ENCODE data around the gene WIZ. TPM values are rescaled to one million over a fixed set of nuclear protein-coding genes. Genes with fewer than 3 reads are reported as not detected.

WIZ gene
- total RNA-seq, 1 donor from 2014 or later: 42.7 TPM

DNA sequence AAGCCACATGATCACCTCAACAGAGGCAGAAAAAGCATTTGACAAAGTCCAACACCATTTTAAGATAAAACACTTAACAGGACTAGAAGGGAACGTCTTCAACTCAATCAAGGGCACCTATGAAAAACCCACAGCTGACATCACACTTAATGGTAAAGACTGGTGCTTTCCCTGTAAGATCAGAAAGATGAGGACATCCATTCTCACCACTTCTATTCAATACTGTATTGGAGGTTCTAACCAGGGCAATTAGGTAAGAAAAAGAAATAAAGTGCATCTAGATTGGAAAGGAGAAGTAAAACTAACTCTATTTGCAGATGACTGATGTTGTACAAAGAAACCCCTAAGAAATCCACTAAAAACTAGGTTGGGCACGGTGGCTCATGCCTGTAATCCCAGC, 58.9 kb downstream of the WIZ start:
- no peak overlapping the region for H3K4me3 ChIP-seq (ENCODE audit: low read depth, low read length)
- DNase-seq (ENCODE audit: low read depth): no peak
- peaks cover 1% of the 10 kb centered on the region for H3K36me3 ChIP-seq (ENCODE audit: control insufficient read depth, insufficient read depth, low read length)
- H3K27me3 ChIP-seq (ENCODE audit: control insufficient read depth, insufficient read depth, low read length): no peaks in the 10 kb centered on the region
- TF ChIP-seq, protein P1, sequence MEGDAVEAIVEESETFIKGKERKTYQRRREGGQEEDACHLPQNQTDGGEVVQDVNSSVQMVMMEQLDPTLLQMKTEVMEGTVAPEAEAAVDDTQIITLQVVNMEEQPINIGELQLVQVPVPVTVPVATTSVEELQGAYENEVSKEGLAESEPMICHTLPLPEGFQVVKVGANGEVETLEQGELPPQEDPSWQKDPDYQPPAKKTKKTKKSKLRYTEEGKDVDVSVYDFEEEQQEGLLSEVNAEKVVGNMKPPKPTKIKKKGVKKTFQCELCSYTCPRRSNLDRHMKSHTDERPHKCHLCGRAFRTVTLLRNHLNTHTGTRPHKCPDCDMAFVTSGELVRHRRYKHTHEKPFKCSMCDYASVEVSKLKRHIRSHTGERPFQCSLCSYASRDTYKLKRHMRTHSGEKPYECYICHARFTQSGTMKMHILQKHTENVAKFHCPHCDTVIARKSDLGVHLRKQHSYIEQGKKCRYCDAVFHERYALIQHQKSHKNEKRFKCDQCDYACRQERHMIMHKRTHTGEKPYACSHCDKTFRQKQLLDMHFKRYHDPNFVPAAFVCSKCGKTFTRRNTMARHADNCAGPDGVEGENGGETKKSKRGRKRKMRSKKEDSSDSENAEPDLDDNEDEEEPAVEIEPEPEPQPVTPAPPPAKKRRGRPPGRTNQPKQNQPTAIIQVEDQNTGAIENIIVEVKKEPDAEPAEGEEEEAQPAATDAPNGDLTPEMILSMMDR (IDR thresholded peaks at IDR 0.05; ENCODE audit: insufficient read depth, low read length, poor library complexity, severe bottlenecking): no peak

DNA sequence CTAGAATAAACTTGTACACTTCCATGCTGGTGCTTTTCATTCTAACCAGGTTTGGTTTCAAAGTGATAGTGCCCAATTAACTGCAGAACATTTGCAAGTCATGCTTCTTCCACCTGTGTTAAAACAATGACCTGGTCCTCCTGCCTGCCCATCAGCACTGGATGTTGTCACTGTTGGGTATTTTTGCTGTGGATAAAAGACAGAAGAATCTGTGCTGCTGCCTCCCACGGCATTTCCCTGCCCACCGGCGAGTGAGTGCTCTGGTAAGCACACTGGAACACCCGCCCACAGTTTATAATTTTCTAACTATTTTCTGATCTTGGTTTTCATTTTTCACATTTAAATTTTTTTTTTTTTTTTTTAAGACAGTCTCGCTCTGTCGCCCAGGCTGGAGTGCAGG, 67.9 kb downstream of the WIZ start:
- no peak overlapping the region for H3K4me3 ChIP-seq (ENCODE audit: low read depth, low read length)
- TF ChIP-seq, protein P1 (IDR thresholded peaks at IDR 0.05; ENCODE audit: insufficient read depth, low read length, poor library complexity, severe bottlenecking): no peak
- H3K36me3 ChIP-seq (ENCODE audit: control insufficient read depth, insufficient read depth, low read length): peaks cover 1% of the 10 kb centered on the region
- no peaks in the 10 kb centered on the region for H3K27me3 ChIP-seq (ENCODE audit: control insufficient read depth, insufficient read depth, low read length)
- DNase-seq (ENCODE audit: low read depth): no peak

DNA sequence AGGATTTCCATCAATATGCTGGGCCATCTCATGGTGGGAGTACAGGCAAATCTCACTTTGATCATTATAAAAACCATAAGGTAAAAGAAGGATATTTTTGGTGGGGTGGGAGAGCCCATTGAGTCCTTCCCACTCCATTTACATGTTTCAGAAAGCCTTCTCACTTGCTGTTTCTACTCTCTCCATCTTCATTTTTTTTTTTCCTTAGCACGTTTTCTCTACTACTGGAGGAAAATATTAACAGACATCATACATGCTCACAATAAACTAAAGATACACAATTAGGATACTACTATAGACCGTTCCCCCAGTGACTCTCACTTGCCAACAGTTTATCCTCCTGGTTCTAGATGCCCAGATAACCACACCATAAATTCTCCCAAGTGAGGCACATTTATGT, 68.3 kb downstream of the WIZ start:
- Histone ChIP-seq H3K27me3 (ENCODE audit: control insufficient read depth, insufficient read depth, low read length) (no peaks in the 10 kb centered on the region), H3K36me3 (ENCODE audit: control insufficient read depth, insufficient read depth, low read length) (peaks cover 1% of the 10 kb centered on the region), H3K4me3 (ENCODE audit: low read depth, low read length) (no peak overlapping the region)
- TF ChIP-seq, protein P1 (IDR thresholded peaks at IDR 0.05; ENCODE audit: insufficient read depth, low read length, poor library complexity, severe bottlenecking): no peak
- no peak for DNase-seq (ENCODE audit: low read depth)

DNA sequence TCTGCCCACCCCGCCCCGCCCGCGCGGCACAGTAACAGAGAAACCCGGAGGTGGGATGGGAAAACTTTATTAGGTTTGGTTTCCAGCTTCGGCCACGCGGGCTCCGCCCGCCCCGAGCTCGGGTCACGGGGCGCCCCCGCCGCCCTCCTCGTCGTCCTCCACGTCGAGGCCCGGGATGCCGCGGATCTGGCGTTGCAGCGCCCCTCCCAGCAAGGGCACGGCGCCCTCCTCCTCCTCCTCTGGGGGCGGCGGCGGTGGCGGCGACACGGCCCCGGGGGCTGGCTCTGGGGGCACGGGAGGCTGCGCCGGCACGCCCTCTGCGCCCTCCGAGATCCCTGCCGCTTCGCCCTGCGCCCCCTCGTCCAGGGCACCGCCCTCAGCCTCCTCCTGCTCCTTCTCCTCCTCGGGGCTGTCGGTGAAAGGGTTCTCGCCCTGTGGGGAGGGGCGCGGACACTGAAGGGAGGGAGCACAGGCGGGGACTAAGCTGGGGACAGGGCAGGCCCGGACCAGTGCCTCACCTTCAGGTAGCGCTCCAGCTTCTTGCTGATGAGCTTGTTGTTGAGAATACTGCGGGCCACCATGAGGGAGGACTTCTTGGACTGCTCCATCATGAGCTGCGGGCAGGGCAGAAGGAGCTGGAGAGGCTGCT, 69.6 kb downstream of the WIZ start:
- Histone ChIP-seq H3K27me3 (ENCODE audit: control insufficient read depth, insufficient read depth, low read length) (no peaks in the 10 kb centered on the region), H3K4me3 (ENCODE audit: low read depth, low read length) (peak overlapping the region; percentile 55), H3K36me3 (ENCODE audit: control insufficient read depth, insufficient read depth, low read length) (peaks cover 1% of the 10 kb centered on the region)
- TF ChIP-seq, protein P1 (IDR thresholded peaks at IDR 0.05; ENCODE audit: insufficient read depth, low read length, poor library complexity, severe bottlenecking): no peak
- DNase-seq (ENCODE audit: low read depth): no peak

DNA sequence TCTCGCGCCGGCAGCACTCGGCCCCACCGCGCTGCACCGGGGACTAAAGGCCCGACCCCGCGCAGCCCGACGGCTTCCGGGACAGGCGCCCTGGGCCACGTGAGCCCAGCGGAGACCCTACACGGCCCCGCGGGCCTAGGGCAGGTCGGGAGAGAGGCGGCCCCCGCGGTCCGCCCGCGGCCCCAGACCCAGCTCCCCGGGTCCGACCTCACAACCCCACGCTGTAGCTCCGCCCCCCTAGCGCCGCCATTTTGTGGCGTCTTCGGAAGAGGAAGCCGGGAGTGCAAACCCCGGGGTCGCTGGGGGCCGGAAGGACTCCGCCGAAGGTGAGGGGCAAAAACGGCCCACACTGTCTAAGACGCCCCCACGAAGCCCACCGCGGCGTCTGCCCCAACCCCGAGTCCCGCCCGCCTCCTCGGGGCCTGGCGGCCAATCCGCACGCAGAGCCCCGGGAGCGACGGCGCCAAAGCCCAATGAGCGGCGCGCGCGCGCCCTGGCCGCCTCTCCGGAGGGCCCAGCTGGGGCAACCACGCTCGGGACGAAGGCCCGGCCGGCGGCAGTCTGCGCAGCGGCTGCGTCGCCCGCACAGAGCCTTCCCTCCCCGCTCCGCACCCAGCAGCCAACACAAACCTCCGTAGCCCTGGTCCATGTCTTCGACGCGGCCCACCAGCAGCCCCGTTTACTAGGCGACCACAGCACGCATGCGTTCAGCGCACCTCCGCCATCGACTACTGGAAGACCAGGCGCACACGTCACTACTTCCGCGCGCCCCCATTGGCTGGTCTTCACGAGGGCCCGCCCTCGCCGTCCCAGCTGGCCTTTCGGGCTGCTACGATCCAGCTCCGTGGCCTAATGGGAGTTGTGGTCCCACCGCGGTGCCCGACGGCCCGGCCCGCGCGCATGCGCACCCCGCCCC, 70.4 kb downstream of the WIZ start, which contains the start of gene AKAP8:
AKAP8 (minus strand) TSS at position 705 of the 916 bp plus-strand sequence; CDS start at position 649, 56 bp downstream.
- H3K36me3 ChIP-seq (ENCODE audit: control insufficient read depth, insufficient read depth, low read length): peaks cover 1% of the 10 kb centered on the region
- H3K27me3 ChIP-seq (ENCODE audit: control insufficient read depth, insufficient read depth, low read length): no peaks in the 10 kb centered on the region
- peak; percentile 87 for DNase-seq (ENCODE audit: low read depth)
- TF ChIP-seq, protein P1 (IDR thresholded peaks at IDR 0.05; ENCODE audit: insufficient read depth, low read length, poor library complexity, severe bottlenecking): no peak
- H3K4me3 ChIP-seq (ENCODE audit: low read depth, low read length): peak within 1 kb of the TSS; percentile 96
